HG03139 (cell line): Measurements from ENCODE around the gene LRRIQ3.
A peak's percentile ranks its signal among the peaks of the same experiment; 100 is the strongest.
"Not testable (repeated sequence)": the region's sequence is repeated elsewhere in the genome, so short reads cannot be mapped to it uniquely, and the experiment has no call there.

Source experiments
- ATAC-seq: cut with Tn5 transposase; IDR thresholded peaks from one replicate; pipeline ENCODE4 v1.9.1; 2021; ENCODE audit not compliant: unreplicated experiment

Gene LRRIQ3, protein sequence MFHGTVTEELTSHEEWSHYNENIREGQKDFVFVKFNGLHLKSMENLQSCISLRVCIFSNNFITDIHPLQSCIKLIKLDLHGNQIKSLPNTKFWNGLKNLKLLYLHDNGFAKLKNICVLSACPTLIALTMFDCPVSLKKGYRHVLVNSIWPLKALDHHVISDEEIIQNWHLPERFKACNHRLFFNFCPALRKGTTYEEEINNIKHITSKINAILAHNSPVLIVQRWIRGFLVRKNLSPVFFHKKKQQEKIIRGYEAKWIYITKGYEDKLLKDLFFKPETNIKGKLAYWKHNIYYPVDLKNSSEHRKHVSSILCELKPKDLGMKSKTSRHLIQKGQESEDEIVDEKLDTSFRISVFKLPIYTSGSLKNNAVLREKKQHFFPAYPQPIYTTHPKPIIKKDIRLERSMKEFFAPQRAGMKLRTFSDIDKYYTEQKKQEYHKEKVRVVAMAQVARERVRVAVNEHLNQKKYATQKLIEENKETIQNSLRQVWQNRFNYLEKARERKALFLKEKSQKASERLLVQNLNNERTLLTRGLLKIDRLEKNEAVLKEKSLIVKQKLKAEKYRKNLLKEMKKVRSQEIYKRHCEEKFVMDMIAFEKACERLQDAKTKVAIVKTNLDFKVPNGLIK

DNA sequence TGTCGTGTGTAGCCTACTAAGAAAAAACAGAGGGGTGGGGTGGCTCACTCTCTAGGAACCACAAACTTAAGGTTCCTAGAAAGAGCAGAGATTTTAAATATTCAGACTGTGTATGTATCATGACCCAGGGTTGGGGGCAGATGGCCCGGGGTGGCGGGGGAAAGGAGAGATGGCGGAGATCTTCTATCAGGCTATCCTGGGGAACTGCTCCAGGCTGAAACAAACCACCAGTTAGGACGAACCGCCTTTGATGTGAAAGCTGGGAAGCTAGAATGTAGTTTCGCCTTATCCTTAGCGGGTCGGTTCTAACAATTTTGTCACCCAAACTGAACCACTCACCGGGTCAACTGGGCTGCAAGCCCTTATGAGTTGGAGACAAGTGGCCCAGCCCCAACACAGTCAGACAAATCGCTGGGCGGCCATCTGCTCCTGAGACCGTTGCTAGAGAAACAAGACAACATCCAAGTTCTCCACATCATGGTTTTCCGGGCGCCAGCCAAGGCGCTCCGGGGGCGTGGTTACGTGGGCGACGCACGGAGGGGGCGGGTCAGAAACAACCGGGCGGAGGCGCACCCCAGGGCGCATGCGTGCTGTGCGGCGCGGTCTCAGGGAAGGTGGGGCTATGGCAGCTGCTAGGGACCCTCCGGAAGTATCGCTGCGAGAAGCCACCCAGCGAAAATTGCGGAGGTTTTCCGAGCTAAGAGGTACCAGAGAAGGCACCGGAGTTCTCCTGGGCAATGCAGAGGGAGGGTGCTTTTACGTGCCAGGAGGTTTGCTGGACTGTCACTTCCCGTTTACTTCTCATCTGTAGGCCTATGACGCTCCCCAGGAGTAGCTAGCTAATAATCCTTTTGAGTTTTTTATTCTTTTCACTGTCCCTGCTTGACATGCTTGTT, at the start of gene LRRIQ3, which contains the start of gene FPGT:
Gene LRRIQ3, minus strand, starts transcription at position 520 of the 896 bp plus-strand sequence. CDS start 14,492 bp downstream, outside the sequence.
Gene FPGT, plus strand, starts transcription at position 586 of the 896 bp plus-strand sequence. Its CDS starts 37 bp downstream, at position 623.
- peak; percentile 94 for ATAC-seq

DNA sequence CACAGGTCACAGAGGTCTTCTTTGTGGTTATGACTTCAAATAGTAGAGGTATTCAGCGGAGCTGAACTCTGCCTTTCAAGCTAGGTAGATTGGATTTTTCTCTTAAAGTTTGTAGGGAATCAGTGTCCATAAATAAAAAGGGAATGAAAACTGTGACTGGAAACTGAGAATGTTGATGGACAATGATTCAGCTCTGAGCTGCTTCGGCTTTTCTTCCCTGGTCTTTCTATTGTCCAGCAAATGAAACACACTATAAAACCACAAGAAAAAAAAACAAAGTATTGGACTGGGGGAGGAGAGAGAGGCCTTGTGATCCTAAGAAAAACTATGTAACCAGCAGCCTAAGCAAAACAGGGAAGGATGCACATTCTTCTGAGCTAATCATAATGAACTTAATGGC, 48.3 kb upstream of the LRRIQ3 start:
- ATAC-seq = no peak

DNA sequence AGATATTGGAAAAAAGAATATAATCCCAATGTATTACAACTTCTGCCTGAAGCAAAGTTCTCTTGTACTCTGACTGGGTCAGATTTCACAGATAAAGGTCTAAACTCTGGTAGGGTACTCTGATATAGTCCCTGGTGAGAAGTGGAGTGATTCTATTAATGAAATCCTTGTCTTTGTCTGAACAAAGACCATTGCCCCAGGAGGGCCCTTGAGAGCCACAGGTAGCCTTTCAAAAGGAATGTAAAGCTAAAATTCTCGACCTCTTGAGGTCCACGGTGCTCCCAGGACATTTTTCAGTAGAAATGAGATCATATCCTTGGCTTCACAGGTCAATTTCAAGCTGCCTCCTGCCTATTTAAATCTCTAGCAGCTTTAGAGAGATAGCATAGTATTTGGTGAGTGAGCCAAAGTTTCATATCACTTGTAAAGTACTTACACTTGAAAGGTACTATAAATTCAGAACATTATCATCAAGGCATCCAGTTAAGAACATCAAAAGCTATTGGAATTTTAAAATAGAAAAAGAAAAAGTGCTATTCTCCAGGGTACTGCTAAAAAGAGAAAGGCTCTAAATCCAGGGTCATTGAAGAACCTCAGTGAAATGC, 47.3 kb upstream of the LRRIQ3 start:
- ATAC-seq = no peak

DNA sequence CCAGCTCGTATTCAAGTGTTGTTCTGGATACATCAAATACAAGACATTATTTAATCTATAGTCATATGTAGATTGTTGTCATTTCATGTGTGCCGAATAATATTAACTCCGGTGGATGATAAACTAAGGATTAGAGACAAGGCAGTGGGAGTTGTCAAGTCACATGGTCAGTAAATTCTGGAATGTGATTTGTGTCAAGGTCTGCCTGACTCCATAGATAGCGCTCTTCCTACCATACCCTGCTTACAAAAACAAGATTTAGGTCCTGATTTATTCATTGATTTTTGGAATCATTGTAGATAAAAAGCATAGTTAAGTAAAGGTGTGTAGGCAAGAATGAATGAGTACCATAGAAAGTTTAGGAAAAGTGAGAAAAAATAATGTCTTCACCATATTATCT, 39.8 kb upstream of the LRRIQ3 start:
- ATAC-seq = no peak

DNA sequence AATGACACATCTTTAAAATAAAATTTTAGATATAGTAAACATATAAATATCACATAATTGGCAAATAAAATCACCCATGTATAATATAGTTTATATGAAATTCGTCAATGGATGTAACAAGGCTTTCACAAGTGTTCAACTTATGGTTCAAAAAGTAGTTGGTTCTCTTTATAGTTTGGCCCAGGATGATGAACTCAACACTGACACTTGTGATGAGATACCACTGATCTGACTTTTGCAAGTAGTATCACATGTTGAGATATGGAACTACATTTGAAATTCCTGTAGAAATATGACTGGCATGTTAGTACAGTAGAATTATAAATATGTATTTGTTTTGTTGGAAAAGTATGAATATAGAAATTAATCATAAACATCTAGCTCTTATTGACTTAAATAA, 39.1 kb upstream of the LRRIQ3 start:
- no peak for ATAC-seq

DNA sequence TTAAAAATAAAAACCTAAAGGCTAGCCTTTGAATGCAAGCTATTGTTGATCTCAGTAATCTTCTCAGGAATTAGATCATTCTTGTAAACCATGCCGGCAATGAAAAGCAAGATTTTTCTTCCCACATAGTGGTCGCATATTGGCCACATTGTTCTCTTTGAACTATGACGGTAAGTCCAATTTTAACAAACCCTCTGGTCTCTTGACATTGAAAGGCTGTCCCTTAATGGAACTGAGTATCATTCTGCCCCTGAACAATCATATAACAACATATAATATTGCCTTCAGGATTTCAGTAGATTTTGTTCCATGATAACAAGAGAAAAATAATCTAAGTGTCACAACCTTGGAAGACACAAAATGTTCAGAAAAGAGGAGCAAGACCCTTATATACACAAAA, 38.5 kb upstream of the LRRIQ3 start:
- no peak for ATAC-seq

DNA sequence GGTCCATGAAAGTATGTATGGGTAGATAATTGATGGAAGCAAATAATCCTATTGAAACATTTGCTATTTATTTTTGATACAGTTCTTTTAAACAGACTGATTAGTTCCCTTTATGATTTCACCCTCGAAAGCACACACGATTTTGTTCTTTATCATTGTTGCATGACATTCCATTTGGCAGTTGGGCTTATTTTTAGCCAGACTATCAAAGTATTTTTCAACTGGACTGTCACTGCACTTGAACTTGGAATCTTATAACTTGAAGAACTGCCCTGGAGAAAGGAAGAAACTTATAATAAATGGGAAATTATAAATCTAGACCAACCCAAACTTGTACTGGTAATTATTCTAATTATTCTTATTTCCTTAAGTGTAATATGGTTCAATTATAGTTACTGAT, 37.2 kb upstream of the LRRIQ3 start, which contains the start of gene TNNI3K:
Gene TNNI3K, plus strand, starts transcription at position 235 of the 400 bp plus-strand sequence. Its CDS starts 65 bp downstream, at position 300.
- ATAC-seq = no peak

DNA sequence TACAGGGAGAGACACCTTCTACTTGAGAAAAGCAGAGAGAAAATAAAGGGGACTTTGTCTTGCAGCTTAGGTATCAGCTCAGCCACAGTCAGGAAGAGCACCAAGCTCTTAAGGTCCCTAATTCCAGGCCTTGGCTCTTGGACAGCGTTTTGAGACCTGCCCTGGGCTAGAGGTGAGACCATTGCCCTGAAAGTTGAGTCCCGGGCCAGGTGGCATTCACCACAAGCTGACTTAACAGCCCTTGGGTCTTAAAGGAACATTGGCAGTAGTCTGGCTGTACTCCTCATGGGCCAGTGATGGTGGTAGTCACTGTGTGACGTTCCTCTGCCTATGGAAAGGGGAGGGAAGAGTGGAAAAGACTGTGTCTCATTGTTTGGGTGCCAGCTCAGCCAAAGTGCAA, 25.5 kb upstream of the LRRIQ3 start:
- ATAC-seq = no peak

DNA sequence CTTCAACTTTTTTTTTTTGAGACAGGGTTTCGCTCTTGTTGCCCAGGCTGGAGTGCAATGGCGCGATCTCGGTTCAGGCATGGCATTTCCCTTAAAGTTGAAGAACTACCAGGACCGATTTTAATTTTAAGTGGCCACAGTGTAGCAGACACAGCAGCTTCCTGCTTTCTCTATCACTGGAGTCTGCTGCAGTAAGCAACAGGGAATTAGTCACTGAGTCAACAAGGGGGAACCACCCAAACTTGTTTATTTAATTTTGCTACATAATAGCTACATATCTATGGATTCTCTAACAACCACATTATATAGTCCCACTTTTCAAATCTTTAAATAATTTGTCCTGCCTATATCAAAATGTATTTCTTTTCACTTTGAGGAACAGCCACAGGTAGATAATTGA, 24.7 kb upstream of the LRRIQ3 start:
- no peak for ATAC-seq

DNA sequence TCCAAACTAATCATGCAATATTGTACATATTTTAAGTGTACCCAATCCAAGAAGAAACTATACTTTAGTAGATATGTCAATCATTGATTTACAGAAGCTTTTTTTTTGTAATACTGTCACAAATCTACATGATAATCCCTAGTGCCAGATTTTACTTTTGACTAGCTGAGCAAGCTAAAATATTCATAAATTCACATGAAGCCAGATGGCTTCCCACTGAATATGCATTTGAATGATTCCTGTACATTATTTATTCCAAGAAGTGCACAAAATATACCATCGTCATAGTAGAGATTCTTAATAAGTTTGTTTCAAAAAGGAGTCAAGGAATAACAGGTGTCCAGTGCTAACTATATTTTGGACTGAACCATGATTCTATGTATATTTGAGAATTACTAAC, 17.3 kb upstream of the LRRIQ3 start:
- no peak for ATAC-seq

DNA sequence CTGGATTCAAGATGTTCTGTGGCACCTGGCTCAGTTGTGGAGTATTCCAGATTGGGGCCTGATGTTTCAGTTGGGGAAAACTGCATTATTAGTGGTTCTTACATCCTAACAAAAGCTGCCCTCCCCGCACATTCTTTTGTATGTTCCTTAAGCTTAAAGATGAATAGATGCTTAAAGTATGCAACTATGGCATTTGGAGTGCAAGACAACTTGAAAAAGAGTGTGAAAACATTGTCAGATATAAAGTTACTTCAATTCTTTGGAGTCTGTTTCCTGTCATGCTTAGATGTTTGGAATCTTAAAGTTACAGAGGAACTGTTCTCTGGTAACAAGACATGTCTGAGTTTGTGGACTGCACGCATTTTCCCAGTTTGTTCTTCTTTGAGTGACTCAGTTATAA, 7.3 kb upstream of the LRRIQ3 start:
- no peak for ATAC-seq

DNA sequence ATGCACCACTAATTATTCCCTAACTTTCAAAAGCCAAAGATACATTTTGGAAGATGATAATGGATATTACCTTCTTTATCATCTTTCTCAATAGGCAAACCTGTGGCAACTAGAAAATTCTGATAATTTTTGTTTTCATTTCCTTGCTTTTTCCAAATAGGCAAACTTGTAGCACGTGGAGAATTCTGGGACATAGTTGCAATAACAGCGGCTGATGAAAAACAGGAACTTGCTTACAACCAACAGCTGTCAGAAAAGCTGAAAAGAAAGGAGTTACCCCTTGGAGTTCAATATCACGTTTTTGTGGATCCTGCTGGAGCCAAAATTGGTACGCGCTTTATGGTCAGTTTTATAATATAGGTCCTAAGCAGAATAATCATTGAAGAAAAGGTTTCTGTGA, 1.5 kb upstream of the LRRIQ3 start:
- ATAC-seq = no peak

DNA sequence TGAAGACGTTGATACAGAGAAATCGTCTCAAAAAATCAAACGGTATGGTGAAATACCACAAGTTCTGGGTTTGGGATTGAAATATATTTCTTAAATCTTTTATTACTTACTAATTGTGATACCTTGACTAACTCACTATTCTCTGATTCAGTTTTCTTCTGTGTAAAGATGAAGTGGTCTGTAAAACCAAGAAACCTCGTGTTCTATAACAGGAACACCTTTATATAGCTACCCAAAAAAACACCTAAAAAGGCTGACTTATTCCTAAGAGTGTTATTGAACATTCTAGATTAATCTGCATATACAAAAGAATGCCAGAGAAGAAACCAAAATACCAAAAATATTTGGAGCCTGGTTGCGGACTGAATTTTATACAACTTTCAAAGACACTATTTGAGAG, 721 bp downstream of the LRRIQ3 start:
- no peak for ATAC-seq

DNA sequence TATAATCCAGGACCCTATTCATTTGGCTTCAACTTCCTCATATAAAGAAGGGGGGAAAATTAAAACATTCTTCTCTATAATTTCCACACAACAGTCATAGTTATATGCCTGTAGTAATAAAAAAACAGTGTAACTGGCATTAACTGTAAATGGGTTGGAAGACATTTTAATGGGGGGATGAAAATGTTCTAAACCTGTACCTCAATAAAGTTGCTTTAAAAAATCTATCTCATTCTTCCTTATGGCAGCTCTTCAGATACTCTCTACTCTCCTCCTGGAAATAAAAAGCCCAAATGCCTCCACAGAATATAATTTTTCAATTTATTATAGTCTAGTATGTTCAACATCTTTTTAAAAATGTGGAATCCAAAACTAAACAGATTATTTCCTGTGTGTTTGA, 2.6 kb downstream of the LRRIQ3 start:
- no peak for ATAC-seq

DNA sequence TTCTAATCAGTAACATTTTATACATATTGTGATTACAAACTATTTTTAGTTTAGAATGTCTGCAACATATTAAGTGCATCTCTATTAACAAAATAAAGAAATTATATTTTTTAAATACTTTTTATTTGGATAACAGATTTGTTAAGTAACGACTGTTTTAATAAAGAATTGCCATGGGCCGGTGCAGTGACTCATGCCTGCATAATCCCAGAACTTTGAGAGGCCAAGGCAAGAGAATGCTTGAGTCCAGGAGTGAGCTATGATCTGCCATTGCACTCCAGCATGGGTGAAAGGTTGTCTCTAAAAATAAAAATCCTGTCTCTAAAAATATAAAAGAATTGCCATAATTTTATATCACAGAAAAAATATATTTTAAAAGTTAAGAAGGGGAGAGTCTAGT, 4.1 kb downstream of the LRRIQ3 start:
- no peak for ATAC-seq

DNA sequence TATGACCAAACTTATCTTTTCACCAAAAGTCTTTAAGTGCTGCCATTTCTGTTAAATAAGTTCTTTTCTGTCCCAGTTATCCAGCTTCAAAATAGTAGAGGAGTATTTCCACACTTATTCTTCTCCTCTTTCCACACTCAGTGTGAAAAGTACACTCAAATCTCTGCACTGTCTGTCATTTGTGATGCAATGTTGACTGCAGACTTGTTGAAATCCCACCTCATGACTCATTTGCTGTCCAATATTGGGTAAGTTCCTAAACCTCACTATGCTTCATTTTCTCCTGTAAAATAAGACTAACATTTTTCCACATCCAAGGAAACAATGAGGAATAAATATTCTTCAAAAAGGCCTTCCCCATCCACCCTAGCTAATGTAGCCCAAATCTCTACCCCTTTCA, 17.5 kb downstream of the LRRIQ3 start:
- no peak for ATAC-seq

DNA sequence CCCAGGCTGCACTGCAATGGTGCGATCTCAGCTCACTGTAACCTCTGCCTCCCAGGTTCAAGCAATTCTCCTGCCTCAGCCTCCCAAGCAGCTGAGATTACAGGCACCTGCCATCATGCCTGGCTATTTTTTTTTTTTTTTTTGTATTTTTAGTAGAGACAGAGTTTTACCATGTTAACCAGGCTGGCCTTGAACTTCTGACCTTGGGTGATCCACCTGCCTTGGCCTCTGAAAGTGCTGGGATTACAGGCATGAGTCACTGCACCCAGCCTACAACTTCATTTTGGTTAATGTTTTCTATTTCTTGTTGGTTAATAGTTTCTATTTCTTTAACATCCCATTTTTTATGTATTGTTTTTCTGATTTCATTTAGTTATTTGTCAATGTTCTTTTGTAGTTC, 23.6 kb downstream of the LRRIQ3 start:
- not testable (repeated sequence) for ATAC-seq

DNA sequence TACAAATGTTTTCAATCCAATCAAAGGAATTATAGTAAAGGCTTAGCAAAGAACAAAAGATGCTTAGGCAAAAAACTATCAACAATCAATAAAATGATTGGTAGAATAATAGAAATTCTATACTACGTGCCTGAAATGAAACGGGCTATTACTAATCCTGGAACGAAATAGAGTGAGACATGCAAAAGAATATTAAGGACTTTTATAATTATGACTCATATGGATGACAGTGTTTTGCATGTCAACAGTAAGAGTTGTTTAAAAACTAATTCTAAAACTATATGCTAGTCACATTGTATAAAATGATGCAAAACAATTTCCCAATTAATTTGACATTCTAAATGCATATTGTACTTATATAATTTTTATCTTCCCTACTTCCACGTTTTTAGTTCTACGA, 35.6 kb downstream of the LRRIQ3 start:
- ATAC-seq = no peak

DNA sequence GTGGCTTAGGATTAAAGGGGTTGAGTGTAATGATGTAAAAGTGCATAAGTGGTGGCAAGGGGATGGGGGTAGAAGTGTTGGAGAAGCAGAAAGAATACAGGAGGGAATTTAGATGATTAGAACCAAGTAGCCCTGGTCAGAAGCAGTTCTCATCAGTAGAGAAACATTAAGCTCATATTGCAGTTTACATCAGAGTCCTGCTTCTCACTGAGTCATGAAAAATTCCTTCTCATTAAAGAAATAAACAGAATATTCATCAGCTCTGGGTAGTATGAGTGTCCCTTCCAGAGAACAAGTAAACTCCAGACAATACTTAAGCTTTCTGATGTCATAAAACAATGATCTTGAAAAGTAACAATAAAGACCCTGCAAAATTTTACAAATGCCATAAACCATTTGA, 36.5 kb downstream of the LRRIQ3 start:
- ATAC-seq = no peak

DNA sequence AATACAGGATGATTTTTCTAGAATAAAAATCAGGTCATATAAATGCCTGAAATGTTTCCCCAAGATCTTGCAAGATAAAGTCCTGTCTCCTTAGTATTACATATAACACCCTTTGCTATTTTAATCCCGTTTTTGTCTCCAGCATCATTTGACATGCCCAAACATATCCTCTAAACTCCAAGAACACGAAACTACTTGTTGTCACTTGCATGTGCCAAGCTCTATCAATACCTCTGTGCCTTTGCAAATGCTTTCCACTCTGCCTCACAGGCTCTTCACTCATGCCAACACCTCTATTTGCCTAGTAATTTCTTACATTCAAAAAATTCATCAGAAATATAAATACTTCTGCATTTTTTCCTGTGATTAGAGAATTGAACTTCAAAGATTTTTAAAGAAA, 37.9 kb downstream of the LRRIQ3 start:
- no peak for ATAC-seq

DNA sequence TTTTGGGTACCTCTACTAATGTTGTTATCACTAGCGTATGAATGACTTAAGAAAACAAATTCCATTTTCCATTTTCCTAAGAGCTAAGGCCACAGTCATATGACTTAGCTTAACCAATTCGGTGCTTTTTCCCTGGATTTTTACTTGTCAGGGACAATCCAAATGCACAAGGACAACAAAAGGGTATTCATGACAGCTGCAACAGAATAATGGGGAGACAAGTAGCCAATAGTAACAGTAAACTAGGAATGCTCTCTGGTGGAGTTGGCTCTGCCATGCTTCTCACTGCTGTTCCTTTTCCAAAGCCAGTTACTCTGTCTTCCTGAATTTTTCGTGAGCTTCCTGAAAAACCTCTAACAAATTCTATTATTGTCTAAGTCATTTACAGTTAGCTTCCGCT, 52.9 kb downstream of the LRRIQ3 start:
- no peak for ATAC-seq
